ENCODE measurements around the gene BCKDK.

DNA sequence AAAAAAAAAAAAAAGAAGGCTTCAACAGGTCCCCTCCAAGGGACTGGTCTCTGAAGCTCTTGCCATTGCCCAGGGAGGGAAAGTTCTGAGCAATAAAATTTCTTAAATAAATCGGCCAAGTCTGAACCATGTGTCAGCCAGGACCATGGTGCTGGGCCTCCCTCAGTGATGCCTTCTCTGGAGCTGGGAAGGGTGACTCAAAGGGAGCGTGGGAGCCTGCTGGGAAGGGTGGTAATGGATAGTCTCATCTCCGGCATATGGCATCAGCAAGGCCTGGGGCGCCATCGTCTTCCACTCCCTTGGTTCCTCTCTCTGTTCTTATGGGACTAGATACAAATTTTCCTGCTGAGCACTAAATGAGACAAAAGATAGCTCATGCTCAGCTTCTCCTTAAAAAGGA is 15.9 kb upstream of the BCKDK start:
- TF ChIP-seq CTCF (IDR thresholded peaks at IDR 0.05) (no peak), POLR2A (IDR thresholded peaks at IDR 0.05) (no peak)

Measured in esophagus squamous epithelium (tissue), 4 donors.